ENCODE measurements around the gene PDGFRB.

The PDGFRB gene

GRCh38 chr5:150141544-150142184 is 14.0 kb downstream of the PDGFRB start:
- Mint-ChIP-seq H3K4me1 (ENCODE audit: low read depth) (peaks cover 2% of the 10 kb centered on the region), H3K4me3 (no peak overlapping the region), H3K27ac (no peak overlapping the region), H3K27me3 (ENCODE audit: low read depth) (no peaks in the 10 kb centered on the region), H3K9me3 (no peaks in the 10 kb centered on the region), H3K36me3 (ENCODE audit: low read depth) (no peaks in the 10 kb centered on the region)
- DNase-seq (ENCODE audit: low spot score) = no peak

DNA sequence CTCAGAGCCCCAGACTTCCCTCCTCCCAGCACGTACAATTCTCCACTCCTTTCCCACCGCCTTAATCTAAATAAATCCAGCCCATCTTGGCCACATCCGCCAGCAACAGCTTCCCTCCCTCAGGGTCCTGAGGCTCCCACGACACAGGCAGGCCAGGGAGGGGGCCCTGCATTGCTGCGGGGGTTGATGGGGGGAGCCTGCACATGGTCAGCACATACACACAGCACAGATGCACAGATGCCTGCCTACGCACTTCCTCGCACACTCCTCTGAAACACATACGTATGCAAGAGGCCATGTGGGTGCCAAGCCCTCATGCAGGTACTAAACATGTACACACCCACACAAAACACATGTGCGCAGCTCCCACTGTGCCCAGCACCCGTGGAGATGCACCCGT is 14.8 kb downstream of the PDGFRB start:
- DNase-seq (ENCODE audit: low spot score) = no peak
- Mint-ChIP-seq H3K27me3 (ENCODE audit: low read depth) (no peaks in the 10 kb centered on the region), H3K27ac (no peak overlapping the region), H3K36me3 (ENCODE audit: low read depth) (no peaks in the 10 kb centered on the region), H3K4me1 (ENCODE audit: low read depth) (peaks cover under 1% of the 10 kb centered on the region), H3K4me3 (no peak overlapping the region), H3K9me3 (no peaks in the 10 kb centered on the region)

DNA sequence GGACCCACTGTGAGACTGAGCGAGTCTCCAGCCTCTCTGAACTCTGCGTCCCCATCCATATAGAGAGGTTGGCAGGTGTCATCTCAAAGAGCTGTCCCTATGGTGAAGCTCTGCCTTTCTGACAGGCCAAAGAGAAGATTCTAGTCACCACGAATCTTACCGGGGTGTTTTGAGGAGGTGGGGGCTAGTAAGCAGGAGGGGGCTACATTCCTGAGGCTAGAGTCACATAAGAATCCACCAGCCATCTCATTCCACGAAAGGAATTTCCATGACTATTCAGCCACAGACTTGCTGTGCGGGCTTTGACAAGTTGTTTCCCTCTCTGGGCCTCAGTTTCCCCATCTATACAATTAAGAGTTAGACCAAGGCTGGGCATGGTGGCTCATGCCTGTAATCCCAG is 16.3 kb downstream of the PDGFRB start:
- Mint-ChIP-seq H3K9me3 (no peaks in the 10 kb centered on the region), H3K36me3 (ENCODE audit: low read depth) (no peaks in the 10 kb centered on the region), H3K4me1 (ENCODE audit: low read depth) (no peaks in the 10 kb centered on the region), H3K4me3 (no peak overlapping the region), H3K27me3 (ENCODE audit: low read depth) (no peaks in the 10 kb centered on the region), H3K27ac (no peak overlapping the region)
- DNase-seq (ENCODE audit: low spot score) = no peak

DNA sequence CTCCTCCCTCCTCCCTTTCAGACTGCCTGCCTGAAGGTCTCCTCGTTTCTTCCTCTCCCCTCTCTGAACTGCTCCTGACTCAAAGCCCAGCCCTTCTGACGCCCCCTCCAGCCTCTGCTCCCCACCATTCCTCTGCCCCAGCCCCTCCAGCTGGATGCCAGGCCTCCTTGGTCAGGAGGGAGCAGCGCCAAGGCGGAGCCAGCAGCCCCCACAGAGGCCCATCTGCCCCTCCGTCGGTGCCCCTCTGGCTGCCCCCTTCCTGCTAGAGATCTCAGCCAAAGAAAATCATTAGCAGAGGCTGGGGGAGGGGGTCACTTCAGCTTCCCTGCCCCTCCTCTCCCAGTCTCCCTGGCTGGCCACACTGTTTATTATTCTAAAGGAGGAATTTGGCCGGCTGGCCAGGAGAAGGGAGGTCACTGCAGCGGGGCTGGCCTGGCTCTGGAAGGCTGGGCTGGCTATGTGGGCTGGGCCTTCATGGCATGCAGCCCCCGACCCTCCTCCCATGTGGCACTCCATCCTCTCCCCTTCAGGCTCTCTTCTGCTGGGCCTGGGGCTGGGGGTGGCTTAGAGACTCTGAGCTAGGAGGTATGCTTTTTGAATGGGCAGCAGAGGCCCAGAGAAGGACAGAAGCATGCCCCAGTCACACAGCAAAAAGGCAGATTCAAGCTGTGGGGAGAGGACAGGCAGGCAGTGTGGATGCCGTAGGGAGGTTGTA is 16.9 kb downstream of the PDGFRB start:
- Mint-ChIP-seq H3K4me3 (no peak overlapping the region), H3K27me3 (ENCODE audit: low read depth) (no peaks in the 10 kb centered on the region), H3K27ac (no peak overlapping the region), H3K4me1 (ENCODE audit: low read depth) (no peaks in the 10 kb centered on the region), H3K36me3 (ENCODE audit: low read depth) (no peaks in the 10 kb centered on the region), H3K9me3 (no peaks in the 10 kb centered on the region)
- no peak for DNase-seq (ENCODE audit: low spot score)

GRCh38 chr5:150137997-150138396 is 17.6 kb downstream of the PDGFRB start:
- Mint-ChIP-seq H3K9me3 (no peaks in the 10 kb centered on the region), H3K36me3 (ENCODE audit: low read depth) (no peaks in the 10 kb centered on the region), H3K27me3 (ENCODE audit: low read depth) (no peaks in the 10 kb centered on the region), H3K4me1 (ENCODE audit: low read depth) (no peaks in the 10 kb centered on the region), H3K4me3 (no peak overlapping the region), H3K27ac (no peak overlapping the region)
- no peak for DNase-seq (ENCODE audit: low spot score)

DNA sequence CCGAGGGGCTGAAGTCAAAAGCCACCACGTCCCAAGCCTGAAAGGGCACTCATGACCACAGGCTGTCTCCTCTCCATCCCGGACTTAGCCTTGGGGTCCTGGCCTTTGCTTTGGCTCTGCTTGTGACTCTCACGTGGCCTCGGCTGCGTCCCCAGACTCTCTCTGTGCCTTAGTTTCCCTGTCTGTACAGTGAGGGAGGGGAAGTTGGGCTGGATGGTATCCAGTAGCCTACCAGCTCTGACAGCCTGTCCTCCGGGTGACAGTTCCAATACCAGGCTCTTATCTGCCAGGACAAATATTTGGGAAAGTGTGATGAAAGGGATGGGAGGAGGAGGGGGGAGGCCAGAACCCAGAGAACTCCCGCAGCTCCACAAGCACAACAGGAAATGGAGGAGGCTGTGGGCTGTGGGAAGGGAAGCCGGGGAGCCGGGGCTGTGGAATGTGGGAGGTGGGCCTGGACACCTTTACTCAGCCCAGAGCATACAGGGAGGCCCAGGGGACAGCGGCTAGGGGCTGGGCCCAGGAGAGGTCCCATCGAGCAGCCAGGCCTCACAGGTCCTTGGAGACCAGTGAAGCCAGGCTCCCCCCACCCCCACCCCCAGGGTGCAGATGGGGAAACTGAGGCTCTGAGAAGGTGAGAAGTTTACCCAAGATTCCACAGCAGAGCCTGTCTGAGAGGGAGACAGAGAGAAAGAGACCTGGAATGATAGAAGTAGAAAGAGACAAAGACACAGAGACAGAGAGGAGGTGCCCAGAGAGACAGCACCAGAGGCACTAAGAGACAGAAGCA is 18.3 kb downstream of the PDGFRB start:
- no peaks in the 10 kb centered on the region for H3K36me3 Mint-ChIP-seq (ENCODE audit: low read depth)
- H3K9me3 Mint-ChIP-seq = no peaks in the 10 kb centered on the region
- H3K27me3 Mint-ChIP-seq (ENCODE audit: low read depth) = no peaks in the 10 kb centered on the region
- H3K27ac Mint-ChIP-seq = no peak overlapping the region
- DNase-seq (ENCODE audit: low spot score) = no peak
- no peaks in the 10 kb centered on the region for H3K4me1 Mint-ChIP-seq (ENCODE audit: low read depth)
- H3K4me3 Mint-ChIP-seq = no peak overlapping the region

- DNase-seq (ENCODE audit: low spot score) = no peak
- no peaks in the 10 kb centered on the region for H3K9me3 Mint-ChIP-seq
- H3K4me3 Mint-ChIP-seq = no peak overlapping the region
- H3K27me3 Mint-ChIP-seq (ENCODE audit: low read depth) = no peaks in the 10 kb centered on the region
- H3K4me1 Mint-ChIP-seq (ENCODE audit: low read depth) = no peaks in the 10 kb centered on the region
- no peaks in the 10 kb centered on the region for H3K36me3 Mint-ChIP-seq (ENCODE audit: low read depth)
- H3K27ac Mint-ChIP-seq = no peak overlapping the region
Measured at GRCh38 chr5:150136305-150137167, 19.1 kb downstream of the PDGFRB start.

- Mint-ChIP-seq H3K4me3 (no peak overlapping the region), H3K27me3 (ENCODE audit: low read depth) (no peaks in the 10 kb centered on the region), H3K36me3 (ENCODE audit: low read depth) (no peaks in the 10 kb centered on the region), H3K4me1 (ENCODE audit: low read depth) (no peaks in the 10 kb centered on the region), H3K27ac (no peak overlapping the region), H3K9me3 (no peaks in the 10 kb centered on the region)
- DNase-seq (ENCODE audit: low spot score) = no peak
Measured at GRCh38 chr5:150135557-150136304, 19.9 kb downstream of the PDGFRB start.

GRCh38 chr5:150134198-150134588 is 21.5 kb downstream of the PDGFRB start:
- H3K4me1 Mint-ChIP-seq (ENCODE audit: low read depth) = no peaks in the 10 kb centered on the region
- no peaks in the 10 kb centered on the region for H3K9me3 Mint-ChIP-seq
- H3K36me3 Mint-ChIP-seq (ENCODE audit: low read depth) = no peaks in the 10 kb centered on the region
- H3K4me3 Mint-ChIP-seq = no peak overlapping the region
- DNase-seq (ENCODE audit: low spot score) = no peak
- no peaks in the 10 kb centered on the region for H3K27me3 Mint-ChIP-seq (ENCODE audit: low read depth)
- no peak overlapping the region for H3K27ac Mint-ChIP-seq

GRCh38 chr5:150133581-150134197 is 22.0 kb downstream of the PDGFRB start:
- no peak for DNase-seq (ENCODE audit: low spot score)
- Mint-ChIP-seq H3K9me3 (no peaks in the 10 kb centered on the region), H3K27ac (no peak overlapping the region), H3K36me3 (ENCODE audit: low read depth) (no peaks in the 10 kb centered on the region), H3K4me1 (ENCODE audit: low read depth) (no peaks in the 10 kb centered on the region), H3K27me3 (ENCODE audit: low read depth) (no peaks in the 10 kb centered on the region), H3K4me3 (no peak overlapping the region)

DNA sequence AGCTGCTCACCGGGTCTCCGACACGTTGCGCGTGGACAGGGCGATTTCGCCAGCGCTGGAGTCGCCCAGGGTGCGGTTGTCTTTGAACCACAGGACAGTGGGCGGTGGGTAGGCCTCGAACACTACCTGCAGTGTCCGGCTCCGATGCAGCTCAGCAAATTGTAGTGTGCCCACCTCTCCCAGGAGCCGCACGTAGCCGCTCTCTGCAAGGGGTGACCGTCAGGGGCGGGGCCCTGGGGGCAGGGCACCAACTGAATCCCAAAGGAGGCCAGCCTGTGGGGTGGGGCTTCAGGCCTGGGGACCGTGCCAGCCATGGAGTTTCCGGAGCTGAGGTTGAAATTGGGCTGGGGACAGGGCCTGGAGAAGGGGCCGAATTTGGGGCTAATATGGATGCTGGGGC is 22.9 kb downstream of the PDGFRB start:
- DNase-seq (ENCODE audit: low spot score) = no peak
- H3K36me3 Mint-ChIP-seq (ENCODE audit: low read depth) = no peaks in the 10 kb centered on the region
- no peak overlapping the region for H3K27ac Mint-ChIP-seq
- no peaks in the 10 kb centered on the region for H3K9me3 Mint-ChIP-seq
- no peak overlapping the region for H3K4me3 Mint-ChIP-seq
- no peaks in the 10 kb centered on the region for H3K4me1 Mint-ChIP-seq (ENCODE audit: low read depth)
- H3K27me3 Mint-ChIP-seq (ENCODE audit: low read depth) = no peaks in the 10 kb centered on the region

DNA sequence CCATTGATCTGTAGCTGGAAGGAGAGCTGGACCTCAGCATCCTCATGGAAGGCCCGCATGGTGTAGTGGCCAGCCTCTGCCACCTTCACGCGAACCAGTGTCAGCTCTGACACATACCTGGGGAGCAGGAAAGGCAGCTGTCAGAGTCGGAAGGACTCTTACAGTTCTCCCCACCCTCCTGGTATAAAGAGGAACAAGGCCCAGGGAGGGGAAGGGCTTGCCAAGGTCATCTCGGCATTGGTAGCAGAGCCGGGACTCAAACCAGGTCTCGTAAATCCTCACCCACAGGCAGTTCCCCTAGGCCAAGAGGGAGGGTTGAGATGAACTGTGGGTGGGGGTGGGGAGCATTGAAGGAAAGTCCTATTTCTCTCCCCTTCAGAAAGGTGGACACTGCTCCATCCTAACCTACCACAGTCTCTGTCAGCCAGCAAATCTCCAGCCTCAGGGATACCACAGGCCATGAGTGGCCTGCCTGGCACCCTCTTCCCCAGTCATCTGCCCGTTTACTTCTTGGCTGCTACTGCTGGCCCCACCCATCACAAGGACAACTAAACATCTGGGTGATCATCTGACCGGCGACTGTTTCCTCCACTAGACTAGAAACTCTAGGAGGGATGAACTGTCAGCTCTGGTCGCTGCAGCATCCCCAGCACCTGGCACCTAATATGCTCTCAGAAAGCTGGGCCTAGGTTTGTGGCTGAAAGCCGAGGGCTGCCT is 23.5 kb downstream of the PDGFRB start:
- no peak for DNase-seq (ENCODE audit: low spot score)
- Mint-ChIP-seq H3K27me3 (ENCODE audit: low read depth) (no peaks in the 10 kb centered on the region), H3K4me3 (no peak overlapping the region), H3K9me3 (no peaks in the 10 kb centered on the region), H3K27ac (no peak overlapping the region), H3K4me1 (ENCODE audit: low read depth) (no peaks in the 10 kb centered on the region), H3K36me3 (ENCODE audit: low read depth) (no peaks in the 10 kb centered on the region)
